Mammary epithelial cell (primary cell): Measurements from ENCODE around the gene PAM.

Source experiments
- CTCF ChIP-seq, 2 donors: IDR thresholded peaks in 1 of 2; conservative IDR thresholded peaks in 1 of 2; 2 replicates each; pipeline ENCODE4 v1.5.1; 2011 to 2012; ENCODE audit warnings: inconsistent platforms in 2 of 2, low read length in 2 of 2, mild to moderate bottlenecking in 2 of 2, control low read depth in 1 of 2, low read depth in 1 of 2; ENCODE audit not compliant: insufficient read depth in 1 of 2; ENCODE audit errors: extremely low read depth in 1 of 2
- EZH2 ChIP-seq: IDR thresholded peaks from 2 replicates; pipeline ENCODE4 v1.6.1; 2012; ENCODE audit warnings: low read length, inconsistent platforms, borderline replicate concordance

DNA sequence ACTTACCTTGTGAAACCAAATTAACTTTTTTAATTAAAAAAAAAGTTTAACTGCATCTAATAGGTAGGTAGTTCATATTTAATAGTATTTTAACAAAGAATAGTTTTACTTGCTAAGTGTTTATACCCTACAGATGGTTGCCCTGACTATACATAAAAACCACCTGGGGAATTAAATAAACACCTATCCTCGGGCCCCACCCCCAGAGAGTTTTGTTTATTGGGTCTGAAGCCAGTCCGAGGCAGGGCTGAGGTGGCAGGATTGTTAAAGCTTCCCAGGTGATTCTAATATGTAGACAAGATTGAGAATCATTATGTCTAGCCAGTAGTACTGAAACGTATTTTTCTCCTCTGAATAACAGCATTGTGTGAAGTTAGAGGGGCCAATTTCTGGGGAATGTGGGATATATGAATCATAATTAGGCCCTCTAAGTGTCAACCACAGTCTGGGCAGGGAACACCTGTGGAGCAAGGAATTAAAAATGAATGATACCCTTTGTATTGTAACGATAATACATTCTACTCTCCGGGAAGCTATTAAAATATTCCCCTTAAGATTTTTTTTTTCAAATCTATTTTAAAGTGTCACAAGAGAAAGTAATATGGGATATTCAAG is 5.6 kb upstream of the PAM start:
- no peak for TF ChIP-seq CTCF (conservative IDR thresholded peaks at IDR 0.05 in 1 of 2, IDR thresholded peaks at IDR 0.05 in 1 of 2; ENCODE audit: extremely low read depth in 1 of 2, insufficient read depth in 1 of 2, low read depth in 1 of 2, low read length in 2 of 2)
- no peak for TF ChIP-seq EZH2
